Sciatic nerve (tissue), 2 donors: ENCODE data around the gene IRF5. TPM values are rescaled to one million over a fixed set of nuclear protein-coding genes. Genes with fewer than 3 reads are reported as not detected.

Source experiments
- ATAC-seq: fragments of 200-7000 bp; cut with Tn5 transposase; one replicate; pipeline ENCODE4 v1.9.1; 2020; ENCODE audit warnings: mild to moderate bottlenecking, moderate library complexity
- DNase-seq: peaks from one replicate; pipeline ENCODE4 v3.0.0-alpha.2; 2020; ENCODE audit warnings: low spot score
- intact Hi-C: fragments of 100-400 bp; cut with DNase I; formaldehyde crosslinking; loops from one replicate; pipeline ENCODE4 v1.14.2; 2022
- total RNA-seq: library from RNA; stranded (reverse); fragmentation: NEBNext Ultra II Directional; extraction: Animal tissue kit (Norgen Biotek cat#: 25700); gene quantifications from one replicate; pipeline ENCODE4 v1.2.1, GENCODE V29; 2021
- donor health status: DM: no; HTN: no; CAD: no.
- donor health status: DM: no; HTN: no; CAD: no.

The IRF5 gene
- total RNA-seq, 1 donor from 2014 or later: 8.7 TPM

DNA sequence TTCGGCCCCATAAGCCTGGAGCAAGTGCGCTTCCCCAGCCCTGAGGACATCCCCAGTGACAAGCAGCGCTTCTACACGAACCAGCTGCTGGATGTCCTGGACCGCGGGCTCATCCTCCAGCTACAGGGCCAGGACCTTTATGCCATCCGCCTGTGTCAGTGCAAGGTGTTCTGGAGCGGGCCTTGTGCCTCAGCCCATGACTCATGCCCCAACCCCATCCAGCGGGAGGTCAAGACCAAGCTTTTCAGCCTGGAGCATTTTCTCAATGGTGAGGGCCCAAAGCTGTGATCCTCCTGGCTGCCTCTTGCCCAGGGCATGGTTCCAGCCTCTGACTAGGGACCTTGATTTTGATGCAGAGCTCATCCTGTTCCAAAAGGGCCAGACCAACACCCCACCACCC, 10.1 kb downstream of the IRF5 start:
- intact Hi-C loops: no loop called here
- no peak for DNase-seq
- no peak for ATAC-seq

DNA sequence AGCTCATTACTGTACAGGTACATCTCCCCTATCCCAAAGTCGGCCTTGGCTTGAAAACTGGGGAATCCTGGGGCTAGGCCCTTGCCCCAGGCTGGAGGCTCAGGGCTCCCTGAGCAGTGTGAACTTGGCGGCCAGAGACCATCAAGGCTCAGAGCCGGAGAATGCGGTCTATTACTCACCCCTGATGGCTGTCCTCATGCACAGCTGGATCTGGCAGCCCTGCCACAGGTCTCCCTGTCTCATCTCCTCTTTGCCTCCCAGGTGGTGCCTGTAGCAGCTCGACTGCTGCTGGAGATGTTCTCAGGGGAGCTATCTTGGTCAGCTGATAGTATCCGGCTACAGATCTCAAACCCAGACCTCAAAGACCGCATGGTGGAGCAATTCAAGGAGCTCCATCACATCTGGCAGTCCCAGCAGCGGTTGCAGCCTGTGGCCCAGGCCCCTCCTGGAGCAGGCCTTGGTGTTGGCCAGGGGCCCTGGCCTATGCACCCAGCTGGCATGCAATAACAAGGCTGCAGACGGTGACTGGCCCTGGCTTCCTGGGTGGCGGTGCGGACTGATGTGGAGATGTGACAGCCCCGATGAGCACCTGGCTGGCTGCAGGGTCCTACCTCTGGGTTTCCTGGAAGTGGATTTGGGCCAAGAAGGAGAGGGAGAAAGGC, 10.7 kb downstream of the IRF5 start:
- ATAC-seq (peak; percentile 25), DNase-seq (no peak)
- intact Hi-C loops: no loop called here

DNA sequence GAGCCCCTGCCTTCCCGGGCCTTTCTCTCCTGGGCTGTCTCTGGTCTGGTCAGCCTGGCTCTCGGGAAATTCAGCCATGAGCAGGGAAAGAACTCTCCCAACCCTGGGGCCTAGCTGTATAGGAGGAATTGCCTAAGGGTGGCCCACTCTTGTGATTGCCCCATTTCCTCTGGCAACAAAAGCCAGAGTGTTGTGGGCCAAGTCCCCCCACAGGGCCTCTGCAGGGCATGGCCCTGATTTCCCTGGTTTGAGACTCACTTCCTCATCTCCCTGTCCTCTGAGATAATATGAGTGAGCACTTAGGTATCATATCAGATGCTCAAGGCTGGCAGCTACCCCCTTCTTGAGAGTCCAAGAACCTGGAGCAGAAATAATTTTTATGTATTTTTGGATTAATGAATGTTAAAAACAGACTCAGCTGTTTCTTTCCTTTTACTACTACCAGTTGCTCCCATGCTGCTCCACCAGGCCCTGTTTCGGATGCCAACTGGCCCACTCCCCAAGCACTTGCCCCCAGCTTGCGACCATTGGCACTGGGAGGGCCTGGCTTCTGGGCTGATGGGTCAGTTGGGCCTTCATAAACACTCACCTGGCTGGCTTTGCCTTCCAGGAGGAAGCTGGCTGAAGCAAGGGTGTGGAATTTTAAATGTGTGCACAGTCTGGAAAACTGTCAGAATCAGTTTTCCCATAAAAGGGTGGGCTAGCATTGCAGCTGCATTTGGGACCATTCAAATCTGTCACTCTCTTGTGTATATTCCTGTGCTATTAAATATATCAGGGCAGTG, 11.4 kb downstream of the IRF5 start:
- intact Hi-C loops: no loop called here
- DNase-seq (no peak), ATAC-seq (peak; percentile 16)

DNA sequence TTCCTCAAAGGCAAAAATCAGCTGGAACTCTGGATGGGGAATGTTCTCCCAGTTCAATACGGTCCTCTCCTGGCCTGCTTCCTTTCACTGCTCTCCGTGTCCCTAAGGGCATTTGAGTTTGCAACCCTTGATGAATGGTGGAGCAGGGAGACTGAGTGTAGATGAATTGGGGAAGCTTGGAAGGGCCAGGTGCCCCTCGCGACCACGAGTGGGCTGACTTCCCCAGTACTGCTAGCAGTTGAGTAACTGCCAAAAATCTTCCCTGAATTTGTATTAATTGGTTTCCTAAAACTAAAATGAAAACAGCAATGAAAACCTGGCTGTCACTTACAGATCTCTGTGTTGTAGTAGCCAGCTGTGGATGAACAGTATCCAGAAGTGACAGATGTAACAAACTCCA, 13.6 kb downstream of the IRF5 start:
- ATAC-seq (no peak), DNase-seq (no peak)
- intact Hi-C loops: no loop called here

DNA sequence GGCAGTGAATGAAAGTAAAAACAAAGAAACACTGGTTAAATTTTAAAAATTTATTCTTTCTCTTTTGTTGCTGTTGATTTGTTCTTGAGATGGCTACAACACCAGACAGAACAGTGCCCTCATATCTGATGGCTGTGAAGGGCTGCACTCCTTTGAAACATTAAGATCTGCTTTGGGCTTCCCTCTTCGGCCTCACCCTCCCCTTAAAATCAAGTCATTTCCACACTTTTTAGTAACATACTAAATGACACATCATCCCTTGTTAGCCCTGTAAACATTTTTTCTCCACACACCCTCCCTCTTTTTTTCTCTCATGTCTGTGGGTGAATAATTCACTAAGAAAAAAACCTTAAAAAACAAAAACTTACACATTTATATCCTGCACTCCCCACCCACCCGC, 16.4 kb downstream of the IRF5 start:
- intact Hi-C loops: no loop called here
- ATAC-seq: no peak
- no peak for DNase-seq

DNA sequence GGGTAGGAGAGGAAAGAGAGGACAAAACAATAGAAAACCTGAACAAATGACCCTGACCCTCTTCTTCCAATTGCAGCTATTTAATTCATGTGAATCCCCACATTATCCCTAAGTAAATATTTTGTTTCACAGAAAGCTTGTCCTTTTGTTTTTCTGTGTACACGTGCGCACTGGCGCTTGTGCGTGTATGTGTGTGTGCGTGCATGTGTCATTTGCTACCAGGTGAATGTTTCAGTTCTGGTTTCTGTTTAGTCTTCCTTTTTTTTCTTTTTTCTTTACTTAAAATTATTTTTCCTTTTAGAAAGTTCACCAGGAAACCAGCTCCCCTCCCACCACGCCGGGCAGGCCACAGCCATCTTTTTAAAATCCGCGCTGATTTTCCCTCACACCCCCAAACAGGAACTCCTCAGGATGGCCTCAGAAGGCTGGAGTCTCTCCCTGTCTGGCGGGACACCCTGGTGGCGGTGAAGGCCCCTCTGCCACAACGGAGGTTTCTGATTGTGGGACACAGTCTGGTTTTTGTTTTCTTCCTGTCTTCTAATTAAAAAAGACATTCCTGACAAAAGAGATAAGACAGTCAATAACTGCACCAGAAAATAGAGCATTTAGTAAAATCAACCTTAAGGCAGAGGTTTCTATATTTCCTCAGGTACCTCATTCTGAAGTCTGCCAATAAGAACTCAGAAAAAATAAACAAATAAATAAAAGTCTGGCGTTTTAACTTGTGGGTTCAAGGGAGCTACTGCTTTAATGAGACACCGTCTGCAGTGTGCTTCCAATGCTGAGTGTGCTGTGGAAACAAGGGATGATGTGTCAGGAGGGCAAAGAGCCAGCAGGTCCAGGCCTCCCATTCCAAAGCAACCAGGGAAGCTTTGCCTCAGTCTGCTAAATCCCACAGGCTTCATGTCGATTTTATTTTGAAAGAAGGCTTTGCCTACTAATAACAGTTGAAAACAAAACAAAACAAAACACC, 17.4 kb downstream of the IRF5 start:
- ATAC-seq: no peak

DNA sequence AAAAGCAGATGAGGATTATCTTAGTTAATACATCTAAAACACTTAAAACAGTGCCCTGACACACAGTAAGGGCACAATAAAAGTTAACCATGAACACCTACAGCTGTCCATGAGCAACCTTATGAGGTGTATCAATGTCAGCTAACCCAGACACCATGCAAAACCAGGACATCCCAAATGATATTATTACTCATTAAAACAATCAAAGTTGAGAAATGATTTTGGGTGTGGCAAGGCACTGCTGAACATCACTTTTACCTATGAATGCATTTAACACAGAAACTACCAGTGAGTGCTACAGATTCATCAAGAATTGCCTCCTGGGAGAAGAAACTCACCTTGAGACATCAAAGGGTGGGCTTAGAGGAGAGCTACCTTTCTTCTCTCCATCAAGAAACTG, 18.3 kb downstream of the IRF5 start:
- intact Hi-C loops: no loop called here
- ATAC-seq (no peak), DNase-seq (no peak)

More for the DNA sequence above, 17.4 kb downstream of the IRF5 start:
- intact Hi-C loops: no loop called here
- no peak for DNase-seq

DNA sequence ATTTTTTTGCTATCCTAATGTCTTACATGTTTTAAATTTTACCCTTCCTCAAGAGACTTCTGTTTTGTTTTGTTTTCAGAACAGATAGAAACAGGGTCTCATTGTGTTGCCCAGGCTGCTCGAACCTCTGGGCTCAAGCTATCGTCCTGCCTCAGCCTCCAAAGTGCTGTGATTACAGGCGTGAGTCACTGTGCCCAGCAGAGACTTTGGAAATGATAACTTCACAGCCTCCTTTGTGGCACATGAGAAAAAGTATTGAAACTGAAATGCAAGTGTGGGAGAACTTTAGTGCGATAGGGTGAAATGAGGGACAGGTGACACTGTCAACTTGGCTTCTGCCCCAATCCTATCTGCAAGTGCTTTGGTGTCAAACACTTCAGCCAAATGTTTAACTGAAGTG, 21.6 kb downstream of the IRF5 start:
- intact Hi-C loops: no loop called here
- no peak for ATAC-seq

DNA sequence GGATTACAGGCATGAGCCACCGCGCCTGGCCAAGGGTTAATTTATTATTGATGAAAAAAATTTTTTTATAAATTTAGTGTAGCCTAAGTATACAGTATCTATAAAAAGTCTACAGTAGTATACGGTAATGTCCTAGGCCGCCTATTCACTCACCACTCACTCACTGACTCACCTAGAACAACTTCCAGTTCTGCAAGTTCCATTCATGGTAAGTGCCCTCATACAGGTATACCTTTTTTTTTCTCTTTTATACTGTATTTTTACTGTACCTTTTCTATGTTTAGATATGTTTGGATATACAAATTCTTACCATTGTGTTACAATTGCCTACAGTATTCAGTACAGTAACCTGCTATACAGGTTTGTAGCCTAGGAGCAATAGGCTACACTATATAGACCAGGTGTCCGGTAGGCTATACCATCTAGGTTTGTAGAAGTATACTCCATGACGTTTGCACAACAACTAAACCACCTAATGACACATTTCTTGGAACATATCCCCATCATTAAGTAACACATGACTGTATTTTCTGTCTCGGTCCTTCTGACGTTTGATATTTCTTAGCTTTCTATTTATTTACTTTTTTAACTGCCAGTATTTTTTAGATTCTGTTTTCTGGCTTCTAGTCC, 23.4 kb downstream of the IRF5 start:
- DNase-seq: no peak
- intact Hi-C loops: no loop called here
- ATAC-seq: no peak

More for the DNA sequence above, 21.6 kb downstream of the IRF5 start:
- no peak for DNase-seq

DNA sequence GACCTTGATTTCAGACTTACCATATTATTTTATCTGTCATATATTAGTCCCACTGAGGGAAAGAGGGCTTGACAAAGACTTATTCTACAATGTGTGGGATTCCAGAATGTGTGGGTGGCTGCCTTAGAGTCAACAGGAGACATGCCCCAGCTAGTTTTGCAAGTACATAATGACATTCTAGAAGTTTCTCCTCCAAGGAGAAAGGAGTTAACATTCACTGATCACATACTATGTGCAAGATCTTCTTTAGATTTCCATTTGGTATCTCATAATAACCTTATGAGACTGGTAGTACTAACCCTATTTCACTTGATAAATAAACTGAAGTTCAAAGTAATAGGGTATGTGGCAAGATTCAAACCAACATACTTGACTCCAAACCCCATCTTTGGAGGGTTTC, 25.2 kb downstream of the IRF5 start:
- intact Hi-C loops: no loop called here
- DNase-seq (no peak), ATAC-seq (no peak)

DNA sequence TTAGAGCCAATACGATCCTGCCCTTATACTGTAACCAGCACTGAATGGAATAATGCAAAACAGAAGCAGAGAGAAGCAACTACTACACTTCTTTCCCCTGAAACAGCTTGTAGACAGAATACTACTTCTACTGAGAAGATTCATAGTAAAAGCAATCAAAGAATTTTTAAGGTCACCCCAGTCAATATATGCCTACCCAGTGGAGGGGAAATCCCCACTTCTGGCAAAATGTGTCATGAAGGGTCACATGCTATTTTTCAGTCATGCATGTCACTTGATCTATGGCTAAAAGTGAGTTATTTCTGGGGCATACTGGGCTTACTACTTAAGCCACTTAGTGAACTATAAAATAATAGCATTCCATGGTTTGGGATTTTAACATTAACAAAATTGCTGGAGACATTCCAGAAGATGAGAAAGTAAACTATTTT, 25.6 kb downstream of the IRF5 start:
- no peak for DNase-seq
- no peak for ATAC-seq
- intact Hi-C loops: no loop called here

DNA sequence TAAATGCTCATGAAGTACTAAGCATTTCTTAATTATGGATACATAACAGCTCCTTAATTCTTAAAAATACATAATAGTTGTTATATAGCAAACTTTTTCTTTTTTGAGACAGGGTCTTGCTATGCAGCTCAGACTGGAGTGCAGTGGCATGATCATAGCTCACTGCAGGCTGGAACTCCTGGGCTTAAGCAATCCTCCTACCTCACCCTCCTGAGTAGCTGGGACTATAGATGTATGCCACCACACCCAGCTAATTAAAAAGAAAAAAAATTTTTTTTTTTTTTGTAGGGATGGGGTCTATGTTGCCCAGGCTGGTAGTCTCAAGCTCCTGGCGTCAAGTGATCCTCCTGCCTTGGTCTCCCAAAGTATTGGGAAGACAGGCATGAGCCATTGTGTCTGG, 30.9 kb downstream of the IRF5 start:
- ATAC-seq (no peak), DNase-seq (no peak)
- intact Hi-C loops: no loop called here

DNA sequence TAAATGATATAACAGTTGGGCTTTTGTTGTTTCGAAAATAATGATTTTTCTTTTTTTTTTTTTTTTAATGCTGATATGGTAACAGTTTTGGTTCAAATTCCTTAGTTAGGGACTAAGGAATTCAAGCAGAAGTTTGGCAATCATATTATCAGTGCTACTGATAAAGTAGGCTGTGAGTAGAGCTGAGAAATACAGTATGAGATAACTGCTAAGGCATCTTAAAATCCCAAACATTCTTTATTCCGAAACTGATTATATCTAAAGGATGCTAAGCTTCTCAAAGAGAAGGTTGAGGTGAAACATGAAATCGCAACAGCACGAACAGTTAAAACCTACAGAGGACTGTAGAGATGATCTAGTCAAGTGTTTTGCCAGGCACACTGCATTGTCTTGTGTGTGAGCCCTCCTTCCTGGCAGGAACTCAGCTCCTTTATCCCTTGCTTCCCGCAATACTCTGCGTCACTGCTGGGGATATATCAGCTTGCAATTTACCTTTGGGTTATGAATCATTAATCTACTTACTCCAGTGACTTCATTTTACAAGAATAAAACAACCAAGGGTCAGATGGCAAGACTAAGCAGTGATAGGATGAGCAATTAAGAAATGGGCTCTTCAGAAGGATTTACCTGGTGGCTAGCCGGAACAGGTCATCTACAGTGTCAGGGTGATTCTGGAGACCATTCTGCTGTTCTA, 36.7 kb downstream of the IRF5 start:
- DNase-seq (no peak), ATAC-seq (no peak)
- intact Hi-C loops: no loop called here

DNA sequence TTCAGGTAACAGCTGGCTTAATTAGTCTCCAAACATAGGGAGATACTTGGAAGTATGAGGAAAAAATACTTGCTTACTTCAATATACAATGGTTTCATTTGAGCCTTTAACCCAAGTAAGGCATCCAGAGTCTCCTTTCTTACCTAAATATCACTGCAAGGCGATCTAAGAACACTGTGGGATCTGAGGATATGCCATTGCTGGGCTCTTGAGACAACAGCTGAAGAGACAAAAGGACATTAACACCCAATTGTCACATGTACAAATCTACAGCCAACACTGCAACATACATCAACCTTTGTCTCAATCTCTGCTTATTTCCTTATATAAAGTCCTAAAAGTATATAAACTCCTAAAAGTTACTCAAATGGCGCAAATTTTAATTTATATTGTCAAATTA, 44.4 kb downstream of the IRF5 start:
- intact Hi-C loops: no loop called here

DNA sequence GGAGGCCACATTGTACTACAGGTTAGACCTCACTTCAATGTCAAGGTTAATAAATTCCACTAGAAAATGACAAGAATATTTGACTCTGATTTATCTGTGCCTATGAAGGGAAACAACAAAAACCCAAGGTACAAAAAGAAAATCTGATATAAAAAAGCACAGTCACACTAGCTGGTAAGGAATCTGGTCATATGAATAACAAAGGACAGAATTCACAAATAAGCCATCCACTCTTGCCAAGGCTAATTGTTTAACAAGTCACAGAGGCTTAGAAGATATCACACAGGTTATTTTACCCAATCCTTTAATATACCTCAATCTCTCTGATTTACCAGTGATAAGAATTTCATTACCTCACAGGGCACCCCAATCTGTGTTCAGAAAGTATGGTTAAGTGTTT, 47.9 kb downstream of the IRF5 start:
- DNase-seq: no peak
- intact Hi-C loops: no loop called here

More for the DNA sequence above, 44.4 kb downstream of the IRF5 start:
- DNase-seq (no peak), ATAC-seq (no peak)

DNA sequence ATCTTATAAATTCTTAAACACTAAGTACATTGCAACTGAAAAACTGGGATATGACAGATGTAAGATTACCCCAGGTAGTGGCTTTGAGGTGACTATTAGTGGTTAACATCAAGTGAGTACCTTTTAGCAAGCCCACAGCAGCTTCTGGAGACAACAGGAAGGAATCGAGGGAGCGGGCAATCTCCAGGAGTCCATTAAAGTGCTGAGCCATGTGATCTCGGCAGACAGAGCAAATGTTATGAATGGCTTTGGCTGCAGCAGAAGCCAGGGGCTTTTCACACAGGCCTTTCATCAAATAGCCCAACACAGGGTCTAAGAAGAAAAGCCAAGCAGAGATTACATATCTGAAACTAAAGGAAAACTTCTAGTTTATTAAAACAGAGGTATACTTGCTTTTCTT, 48.9 kb downstream of the IRF5 start:
- intact Hi-C loops: no loop called here
- ATAC-seq: no peak
- DNase-seq: no peak

More for the DNA sequence above, 47.9 kb downstream of the IRF5 start:
- ATAC-seq: no peak

DNA sequence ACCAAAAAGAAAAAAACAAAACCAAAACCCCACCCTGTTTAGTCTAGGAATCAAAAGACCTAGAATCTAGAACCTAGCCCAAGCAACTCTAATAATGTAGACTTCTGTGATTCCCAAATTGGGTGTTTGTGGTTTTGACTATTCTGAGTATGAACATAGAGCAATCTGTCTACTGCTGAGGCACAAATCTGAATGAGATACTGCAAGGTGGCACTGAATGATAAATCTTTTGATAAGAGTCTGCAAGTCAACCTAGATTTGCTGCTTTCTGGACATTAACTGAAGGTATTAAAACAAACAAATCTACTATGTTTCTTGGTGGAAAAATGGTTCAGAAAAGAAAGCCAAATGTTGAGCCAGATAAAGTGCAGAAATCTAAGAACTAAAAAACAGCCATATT, 50.6 kb downstream of the IRF5 start:
- intact Hi-C loops: no loop called here
- ATAC-seq (no peak), DNase-seq (no peak)

DNA sequence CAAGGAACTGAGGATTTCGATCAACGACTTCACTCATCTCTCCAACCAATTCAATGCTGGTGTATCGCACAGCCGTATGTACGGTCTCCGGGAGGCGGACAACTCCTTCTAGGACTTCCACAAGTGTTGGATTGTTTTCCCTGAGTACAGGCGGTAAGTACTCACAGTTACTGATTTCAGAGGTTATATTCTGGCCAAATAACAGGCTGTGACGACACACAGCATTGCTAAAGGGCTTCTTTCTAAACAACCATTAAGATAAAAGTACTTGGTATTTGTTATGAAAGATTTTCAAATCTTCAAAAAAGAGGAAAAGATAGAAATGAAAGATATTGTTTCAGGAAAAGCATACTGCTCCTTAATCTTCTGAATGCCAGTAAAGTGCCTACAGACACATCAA, 52.2 kb downstream of the IRF5 start:
- intact Hi-C loops: no loop called here
- DNase-seq (no peak), ATAC-seq (no peak)

DNA sequence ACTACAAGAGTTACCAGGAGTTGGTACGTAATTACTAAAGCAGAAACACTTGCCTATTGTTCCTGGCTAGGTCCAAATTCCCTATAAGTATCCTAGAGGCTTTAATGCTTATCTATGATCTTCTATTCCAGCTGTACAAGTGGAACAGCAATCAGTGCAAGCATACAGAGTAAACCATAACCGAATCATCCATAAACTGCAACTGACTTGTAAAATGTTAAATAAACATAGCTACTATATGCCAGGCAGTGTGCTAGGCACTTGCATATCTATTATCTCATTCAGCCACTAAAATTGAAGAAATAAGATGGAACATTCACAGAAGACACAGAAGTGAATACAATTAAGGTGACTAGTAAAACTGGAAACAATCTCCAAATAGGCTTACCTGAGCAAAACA, 55.7 kb downstream of the IRF5 start:
- intact Hi-C loops: no loop called here
- no peak for ATAC-seq
- DNase-seq: no peak
